ENCODE data around the gene PCSK9.

PCSK9 gene

DNA sequence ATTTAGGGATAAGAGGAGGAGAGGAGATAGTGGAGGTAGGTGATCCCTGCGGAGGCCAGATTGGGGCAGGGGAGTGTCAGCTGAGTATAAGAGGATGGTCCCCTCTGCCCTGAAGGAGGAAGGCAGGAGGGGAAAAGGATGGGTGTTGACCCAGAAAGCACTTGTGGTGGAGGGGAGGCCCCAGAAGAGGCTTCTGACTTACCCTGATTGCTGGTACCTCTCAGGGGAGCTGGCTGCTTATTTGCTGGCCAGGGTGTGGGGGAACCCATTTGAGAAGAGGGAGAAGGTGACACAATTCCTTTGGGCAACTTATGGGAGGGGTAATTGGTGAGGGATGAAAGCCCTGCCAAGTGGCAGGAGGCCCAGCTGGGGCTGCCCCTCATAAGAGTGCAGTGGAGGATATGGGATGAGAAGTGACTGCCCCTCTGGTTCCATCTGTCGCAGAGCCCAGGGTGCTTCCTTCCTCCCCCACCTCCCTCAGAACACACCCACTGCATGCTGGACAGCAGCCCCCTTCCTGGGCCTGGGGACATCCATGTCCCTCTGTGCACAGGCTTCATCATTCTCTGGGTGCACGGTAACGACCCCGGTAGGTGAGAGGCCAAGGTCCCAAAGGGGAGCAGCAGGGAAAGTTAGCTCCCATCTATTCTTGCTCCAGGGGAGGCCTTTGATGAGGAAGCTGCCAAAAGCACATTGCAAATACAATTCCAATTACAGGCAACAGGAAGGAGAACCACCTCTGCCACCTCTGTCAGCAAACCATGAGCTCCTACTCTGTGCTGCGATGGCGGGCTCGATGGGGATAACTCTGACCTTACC, 1.4 kb upstream of the PCSK9 start:
- Histone ChIP-seq H3F3A (ENCODE audit: insufficient read depth, low read length) (no peaks in the 10 kb centered on the region), H3K36me3 (ENCODE audit: insufficient read depth, low read length) (no peaks in the 10 kb centered on the region), H3K79me2 (ENCODE audit: insufficient read depth, low read length) (no peaks in the 10 kb centered on the region), H3K27ac (ENCODE audit: low read depth, low read length, poor library complexity, severe bottlenecking) (no peak overlapping the region), H2AFZ (ENCODE audit: low read length) (no peak overlapping the region), H4K20me1 (ENCODE audit: insufficient read depth, low read length) (no peaks in the 10 kb centered on the region), H3K9ac (ENCODE audit: low read length) (no peak overlapping the region), H3K4me2 (ENCODE audit: low read length) (no peak overlapping the region), H3K9me2 (ENCODE audit: low read depth, low read length) (no peaks in the 10 kb centered on the region), H3K4me1 (ENCODE audit: insufficient read depth, low read length, severe bottlenecking) (no peaks in the 10 kb centered on the region), H3K4me3 (ENCODE audit: low read depth, low read length, poor library complexity, severe bottlenecking) (no peak overlapping the region), H3K27me3 (ENCODE audit: insufficient read depth, low read length) (peaks cover 3% of the 10 kb centered on the region; the same call in 1 of the 2 replicates), H3K9me3 (ENCODE audit: low read length) (no peaks in the 10 kb centered on the region)
- TF ChIP-seq, protein P1, sequence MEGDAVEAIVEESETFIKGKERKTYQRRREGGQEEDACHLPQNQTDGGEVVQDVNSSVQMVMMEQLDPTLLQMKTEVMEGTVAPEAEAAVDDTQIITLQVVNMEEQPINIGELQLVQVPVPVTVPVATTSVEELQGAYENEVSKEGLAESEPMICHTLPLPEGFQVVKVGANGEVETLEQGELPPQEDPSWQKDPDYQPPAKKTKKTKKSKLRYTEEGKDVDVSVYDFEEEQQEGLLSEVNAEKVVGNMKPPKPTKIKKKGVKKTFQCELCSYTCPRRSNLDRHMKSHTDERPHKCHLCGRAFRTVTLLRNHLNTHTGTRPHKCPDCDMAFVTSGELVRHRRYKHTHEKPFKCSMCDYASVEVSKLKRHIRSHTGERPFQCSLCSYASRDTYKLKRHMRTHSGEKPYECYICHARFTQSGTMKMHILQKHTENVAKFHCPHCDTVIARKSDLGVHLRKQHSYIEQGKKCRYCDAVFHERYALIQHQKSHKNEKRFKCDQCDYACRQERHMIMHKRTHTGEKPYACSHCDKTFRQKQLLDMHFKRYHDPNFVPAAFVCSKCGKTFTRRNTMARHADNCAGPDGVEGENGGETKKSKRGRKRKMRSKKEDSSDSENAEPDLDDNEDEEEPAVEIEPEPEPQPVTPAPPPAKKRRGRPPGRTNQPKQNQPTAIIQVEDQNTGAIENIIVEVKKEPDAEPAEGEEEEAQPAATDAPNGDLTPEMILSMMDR (IDR thresholded peaks at IDR 0.05; ENCODE audit: low read length) = no peak
- no peak for TF ChIP-seq EZH2 (IDR thresholded peaks at IDR 0.05; ENCODE audit: borderline replicate concordance, low read length)

DNA sequence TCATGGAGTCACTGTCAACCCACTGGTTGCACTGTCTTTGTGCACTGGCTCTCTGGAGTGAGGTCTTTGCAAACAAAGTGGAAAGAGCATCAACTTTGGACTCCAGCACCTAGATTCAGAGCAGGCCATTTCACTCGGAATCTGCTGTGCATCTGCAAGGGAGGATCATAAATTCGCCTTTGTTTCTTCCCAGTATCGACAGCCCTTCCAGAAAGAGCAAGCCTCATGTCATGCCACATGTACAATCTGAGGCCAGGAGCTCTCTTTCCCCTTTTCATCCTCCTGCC, 853 bp upstream of the PCSK9 start:
- Histone ChIP-seq H3K27ac (ENCODE audit: low read depth, low read length, poor library complexity, severe bottlenecking) (no peak overlapping the region), H3K4me1 (ENCODE audit: insufficient read depth, low read length, severe bottlenecking) (no peaks in the 10 kb centered on the region), H3K79me2 (ENCODE audit: insufficient read depth, low read length) (no peaks in the 10 kb centered on the region), H3K4me3 (ENCODE audit: low read depth, low read length, poor library complexity, severe bottlenecking) (no peak overlapping the region), H3K27me3 (ENCODE audit: insufficient read depth, low read length) (peaks cover under 1% of the 10 kb centered on the region; the same call in 1 of the 2 replicates), H3K4me2 (ENCODE audit: low read length) (no peak overlapping the region), H3K9me2 (ENCODE audit: low read depth, low read length) (no peaks in the 10 kb centered on the region), H3K36me3 (ENCODE audit: insufficient read depth, low read length) (no peaks in the 10 kb centered on the region), H3F3A (ENCODE audit: insufficient read depth, low read length) (no peaks in the 10 kb centered on the region), H4K20me1 (ENCODE audit: insufficient read depth, low read length) (no peaks in the 10 kb centered on the region), H3K9me3 (ENCODE audit: low read length) (no peaks in the 10 kb centered on the region), H2AFZ (ENCODE audit: low read length) (no peak overlapping the region), H3K9ac (ENCODE audit: low read length) (no peak overlapping the region)
- TF ChIP-seq, protein P1 (IDR thresholded peaks at IDR 0.05; ENCODE audit: low read length) = no peak
- no peak for TF ChIP-seq EZH2 (IDR thresholded peaks at IDR 0.05; ENCODE audit: borderline replicate concordance, low read length)

DNA sequence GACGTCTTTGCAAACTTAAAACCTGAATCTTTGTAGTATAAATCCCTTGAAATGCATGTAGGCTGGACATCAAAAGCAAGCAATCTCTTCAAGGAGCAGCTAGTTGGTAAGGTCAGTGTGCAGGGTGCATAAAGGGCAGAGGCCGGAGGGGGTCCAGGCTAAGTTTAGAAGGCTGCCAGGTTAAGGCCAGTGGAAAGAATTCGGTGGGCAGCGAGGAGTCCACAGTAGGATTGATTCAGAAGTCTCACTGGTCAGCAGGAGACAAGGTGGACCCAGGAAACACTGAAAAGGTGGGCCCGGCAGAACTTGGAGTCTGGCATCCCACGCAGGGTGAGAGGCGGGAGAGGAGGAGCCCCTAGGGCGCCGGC, 390 bp upstream of the PCSK9 start:
- Histone ChIP-seq H3K9ac (ENCODE audit: low read length) (no peak overlapping the region), H3K36me3 (ENCODE audit: insufficient read depth, low read length) (no peaks in the 10 kb centered on the region), H3K9me2 (ENCODE audit: low read depth, low read length) (no peaks in the 10 kb centered on the region), H3K9me3 (ENCODE audit: low read length) (no peaks in the 10 kb centered on the region), H3K27ac (ENCODE audit: low read depth, low read length, poor library complexity, severe bottlenecking) (no peak overlapping the region), H3K4me3 (ENCODE audit: low read depth, low read length, poor library complexity, severe bottlenecking) (no peak overlapping the region), H3K4me1 (ENCODE audit: insufficient read depth, low read length, severe bottlenecking) (no peaks in the 10 kb centered on the region), H3K79me2 (ENCODE audit: insufficient read depth, low read length) (no peaks in the 10 kb centered on the region), H4K20me1 (ENCODE audit: insufficient read depth, low read length) (no peaks in the 10 kb centered on the region), H3K4me2 (ENCODE audit: low read length) (no peak overlapping the region), H3F3A (ENCODE audit: insufficient read depth, low read length) (no peaks in the 10 kb centered on the region), H2AFZ (ENCODE audit: low read length) (no peak overlapping the region), H3K27me3 (ENCODE audit: insufficient read depth, low read length) (no peaks in the 10 kb centered on the region; the same call in 1 of the 2 replicates)
- TF ChIP-seq, protein P1 (IDR thresholded peaks at IDR 0.05; ENCODE audit: low read length) = no peak
- TF ChIP-seq EZH2 (IDR thresholded peaks at IDR 0.05; ENCODE audit: borderline replicate concordance, low read length) = no peak

Measured in OCI-LY1 (cell line).